Ishikawa (cell line): Measurements from ENCODE around the gene DCN.

Experiments used
- CEBPB ChIP-seq: IDR thresholded peaks from 2 replicates; pipeline ENCODE4 v1.6.1; 2012
- CREB1 ChIP-seq: IDR thresholded peaks from 2 replicates; pipeline ENCODE4 v1.6.1; 2012; ENCODE audit warnings: low read depth
- EGR1 ChIP-seq: IDR thresholded peaks from 2 replicates; pipeline ENCODE4 v1.6.1; 2012
- EP300 ChIP-seq: IDR thresholded peaks from 2 replicates; pipeline ENCODE4 v1.6.1; 2012; ENCODE audit warnings: borderline replicate concordance
- FOXM1 ChIP-seq: IDR thresholded peaks from 2 replicates; pipeline ENCODE4 v1.6.1; 2012; ENCODE audit warnings: low read depth, borderline replicate concordance
- NFIC ChIP-seq: IDR thresholded peaks from 2 replicates; pipeline ENCODE4 v1.6.1; 2012
- RAD21 ChIP-seq: IDR thresholded peaks from 2 replicates; pipeline ENCODE4 v1.6.1; 2012; ENCODE audit warnings: low read depth
- TAF1 ChIP-seq: IDR thresholded peaks from 2 replicates; pipeline ENCODE4 v1.6.1; 2012; ENCODE audit warnings: low read depth, mild to moderate bottlenecking
- TCF12 ChIP-seq: IDR thresholded peaks from 2 replicates; pipeline ENCODE4 v1.6.1; 2012; ENCODE audit warnings: low read depth
- TEAD4 ChIP-seq: IDR thresholded peaks from 2 replicates; pipeline ENCODE4 v1.6.1; 2012
- YY1 ChIP-seq: IDR thresholded peaks from 2 replicates; pipeline ENCODE4 v1.6.1; 2012; ENCODE audit warnings: low read depth
- ZBTB7A ChIP-seq: IDR thresholded peaks from 2 replicates; pipeline ENCODE4 v1.6.1; 2012; ENCODE audit warnings: low read depth
- TF ChIP-seq, protein P1 (sequence below): IDR thresholded peaks from 2 replicates; pipeline ENCODE4 v1.6.1; 2012
- TF ChIP-seq, protein P2 (sequence below): IDR thresholded peaks from 2 replicates; pipeline ENCODE4 v1.6.1; 2012
- TF ChIP-seq, protein P3 (sequence below): IDR thresholded peaks from 2 replicates; pipeline ENCODE4 v1.6.1; 2012; ENCODE audit warnings: low read depth, mild to moderate bottlenecking

The DCN gene

DNA sequence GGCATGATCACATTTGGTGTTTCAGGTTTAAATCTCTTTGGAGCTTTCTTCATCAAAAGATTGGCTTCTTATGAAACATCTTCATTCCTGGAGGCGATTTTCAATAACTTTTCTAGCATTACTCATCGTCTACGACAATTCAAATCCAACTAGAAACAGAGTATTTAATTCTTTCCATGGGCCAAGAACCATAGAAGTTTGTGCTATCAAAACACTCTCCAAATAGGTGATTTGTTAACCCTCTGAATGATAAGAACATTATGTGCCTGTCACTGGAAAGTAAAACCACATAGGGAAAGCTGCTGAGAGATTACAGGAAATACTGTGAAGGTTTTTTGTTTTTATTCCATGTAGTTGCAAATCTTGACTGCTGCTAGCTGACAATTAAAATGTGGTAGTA, 6.9 kb upstream of the DCN start:
- TF ChIP-seq, protein P1, sequence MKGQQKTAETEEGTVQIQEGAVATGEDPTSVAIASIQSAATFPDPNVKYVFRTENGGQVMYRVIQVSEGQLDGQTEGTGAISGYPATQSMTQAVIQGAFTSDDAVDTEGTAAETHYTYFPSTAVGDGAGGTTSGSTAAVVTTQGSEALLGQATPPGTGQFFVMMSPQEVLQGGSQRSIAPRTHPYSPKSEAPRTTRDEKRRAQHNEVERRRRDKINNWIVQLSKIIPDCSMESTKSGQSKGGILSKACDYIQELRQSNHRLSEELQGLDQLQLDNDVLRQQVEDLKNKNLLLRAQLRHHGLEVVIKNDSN = no peak
- TF ChIP-seq CEBPB (no peak), TEAD4 (no peak), FOXM1 (no peak), EP300 (no peak), EGR1 (no peak), ZBTB7A (no peak), CREB1 (no peak), YY1 (no peak), NFIC (no peak)
- TF ChIP-seq, protein P2, sequence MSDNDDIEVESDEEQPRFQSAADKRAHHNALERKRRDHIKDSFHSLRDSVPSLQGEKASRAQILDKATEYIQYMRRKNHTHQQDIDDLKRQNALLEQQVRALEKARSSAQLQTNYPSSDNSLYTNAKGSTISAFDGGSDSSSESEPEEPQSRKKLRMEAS = no peak
- TF ChIP-seq, protein P3, sequence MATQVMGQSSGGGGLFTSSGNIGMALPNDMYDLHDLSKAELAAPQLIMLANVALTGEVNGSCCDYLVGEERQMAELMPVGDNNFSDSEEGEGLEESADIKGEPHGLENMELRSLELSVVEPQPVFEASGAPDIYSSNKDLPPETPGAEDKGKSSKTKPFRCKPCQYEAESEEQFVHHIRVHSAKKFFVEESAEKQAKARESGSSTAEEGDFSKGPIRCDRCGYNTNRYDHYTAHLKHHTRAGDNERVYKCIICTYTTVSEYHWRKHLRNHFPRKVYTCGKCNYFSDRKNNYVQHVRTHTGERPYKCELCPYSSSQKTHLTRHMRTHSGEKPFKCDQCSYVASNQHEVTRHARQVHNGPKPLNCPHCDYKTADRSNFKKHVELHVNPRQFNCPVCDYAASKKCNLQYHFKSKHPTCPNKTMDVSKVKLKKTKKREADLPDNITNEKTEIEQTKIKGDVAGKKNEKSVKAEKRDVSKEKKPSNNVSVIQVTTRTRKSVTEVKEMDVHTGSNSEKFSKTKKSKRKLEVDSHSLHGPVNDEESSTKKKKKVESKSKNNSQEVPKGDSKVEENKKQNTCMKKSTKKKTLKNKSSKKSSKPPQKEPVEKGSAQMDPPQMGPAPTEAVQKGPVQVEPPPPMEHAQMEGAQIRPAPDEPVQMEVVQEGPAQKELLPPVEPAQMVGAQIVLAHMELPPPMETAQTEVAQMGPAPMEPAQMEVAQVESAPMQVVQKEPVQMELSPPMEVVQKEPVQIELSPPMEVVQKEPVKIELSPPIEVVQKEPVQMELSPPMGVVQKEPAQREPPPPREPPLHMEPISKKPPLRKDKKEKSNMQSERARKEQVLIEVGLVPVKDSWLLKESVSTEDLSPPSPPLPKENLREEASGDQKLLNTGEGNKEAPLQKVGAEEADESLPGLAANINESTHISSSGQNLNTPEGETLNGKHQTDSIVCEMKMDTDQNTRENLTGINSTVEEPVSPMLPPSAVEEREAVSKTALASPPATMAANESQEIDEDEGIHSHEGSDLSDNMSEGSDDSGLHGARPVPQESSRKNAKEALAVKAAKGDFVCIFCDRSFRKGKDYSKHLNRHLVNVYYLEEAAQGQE = no peak

DNA sequence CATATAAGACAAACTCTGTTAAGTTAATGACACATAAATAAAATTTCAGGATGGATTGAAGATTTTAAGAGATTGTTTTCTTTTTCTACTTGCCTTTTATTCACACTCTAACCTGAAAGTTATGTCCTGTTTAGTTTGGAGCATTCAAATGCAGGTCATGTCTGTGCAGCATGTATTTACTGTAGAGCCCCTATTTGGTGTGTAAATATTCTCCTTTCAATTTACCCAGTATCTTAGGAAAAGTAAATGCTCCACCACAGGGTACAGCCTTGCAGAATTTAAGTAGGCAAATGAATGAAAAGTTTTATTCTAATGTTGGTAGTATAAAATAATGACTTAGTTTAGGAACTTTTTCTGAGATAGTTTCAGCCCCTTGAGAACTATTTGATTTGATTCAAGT, 6.2 kb upstream of the DCN start:
- no peak for TF ChIP-seq EP300
- no peak for TF ChIP-seq YY1
- TF ChIP-seq, protein P3 = no peak
- no peak for TF ChIP-seq ZBTB7A
- no peak for TF ChIP-seq TAF1
- TF ChIP-seq, protein P2 = no peak
- TF ChIP-seq FOXM1 = no peak
- no peak for TF ChIP-seq TCF12
- no peak for TF ChIP-seq CEBPB

DNA sequence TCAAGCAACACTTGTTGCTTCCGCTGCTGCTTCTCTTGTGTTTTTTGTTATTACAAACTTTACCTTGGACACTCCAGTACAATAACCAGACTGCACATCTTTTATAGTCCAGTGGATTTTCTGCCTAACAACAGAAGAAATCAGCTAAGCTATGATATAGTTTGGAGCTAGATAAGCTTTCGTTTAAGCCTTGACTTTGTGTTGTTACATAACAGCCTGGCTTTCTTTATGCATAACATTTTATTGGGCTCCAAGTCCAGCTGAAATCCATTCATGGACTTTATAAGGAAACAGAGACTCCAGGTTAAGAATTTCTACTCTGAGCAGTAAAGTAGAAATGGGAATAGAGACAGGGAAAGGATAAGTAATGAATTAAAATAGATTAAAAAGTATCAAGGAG, 3.5 kb upstream of the DCN start:
- TF ChIP-seq FOXM1 (no peak), YY1 (no peak), RAD21 (no peak), CREB1 (no peak), CEBPB (no peak), NFIC (no peak), TCF12 (no peak), EGR1 (no peak), TAF1 (no peak)
- TF ChIP-seq, protein P2 = no peak
- TF ChIP-seq, protein P3 = no peak

DNA sequence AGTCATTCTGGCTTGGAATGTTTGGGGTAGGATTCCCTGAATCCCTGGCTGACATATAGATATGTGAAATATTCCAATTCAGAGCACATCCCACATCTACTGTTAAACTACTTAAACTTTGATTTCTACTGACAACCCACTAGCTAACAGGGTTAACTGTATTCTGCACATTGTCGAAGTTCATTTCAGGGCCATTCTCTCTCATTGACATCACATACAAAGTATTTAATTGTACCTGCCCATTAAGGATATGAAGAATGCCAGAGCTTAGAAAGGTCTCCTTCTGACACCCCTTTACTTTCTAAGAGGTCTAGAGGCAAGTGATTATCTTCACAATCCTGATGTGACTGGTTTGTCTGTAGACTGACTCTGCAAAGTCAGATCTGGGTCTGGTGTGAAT, 2.8 kb upstream of the DCN start:
- no peak for TF ChIP-seq RAD21
- TF ChIP-seq TCF12 = no peak
- TF ChIP-seq TAF1 = no peak
- TF ChIP-seq, protein P1 = no peak
- TF ChIP-seq, protein P2 = no peak
- no peak for TF ChIP-seq ZBTB7A
- TF ChIP-seq TEAD4 = no peak
- TF ChIP-seq CEBPB = no peak
- TF ChIP-seq EGR1 = no peak
- TF ChIP-seq CREB1 = no peak
- TF ChIP-seq YY1 = no peak
- TF ChIP-seq FOXM1 = no peak
- no peak for TF ChIP-seq EP300
